Upper lobe of left lung (tissue), 4 donors: ENCODE results near the gene SYNE4.

Experiments
- CTCF ChIP-seq, 6 experiments: fragments of 450-650 bp in 4 of 6; fragments of 200-600 bp in 2 of 6; sonication (generic) in 2 of 6; IDR thresholded peaks; one replicate each; pipeline ENCODE4 v1.5.1; 2016 to 2019; ENCODE audit warnings: antibody characterized with exemption in 6 of 6
- EP300 ChIP-seq, 4 donors: sonication (generic); formaldehyde crosslinking; IDR thresholded peaks; one replicate each; pipeline ENCODE4 v1.5.1; 2017; ENCODE audit warnings: antibody characterized with exemption in 4 of 4, control low read depth in 2 of 4
- POLR2A ChIP-seq, 4 donors: fragments of 450-650 bp; IDR thresholded peaks; one replicate each; pipeline ENCODE4 v1.5.1; 2016 to 2017; ENCODE audit warnings: antibody characterized with exemption in 4 of 4, mild to moderate bottlenecking in 2 of 4

GRCh38 chr19:35966771-35967170 is 41.8 kb downstream of the SYNE4 start:
- TF ChIP-seq POLR2A (IDR thresholded peaks at IDR 0.05): no peak
- TF ChIP-seq EP300 (IDR thresholded peaks at IDR 0.05): no peak
- TF ChIP-seq CTCF (IDR thresholded peaks at IDR 0.05): no peak
